ENCODE results near the gene SPAG8.

SPAG8 gene

GRCh38 chr9:35812025-35812602 is at the start of gene SPAG8:
TSS of gene SPAG8 (minus strand) at chr9:35812262. CDS start at chr9:35812147, 115 bp downstream.
- TF ChIP-seq, protein P1, sequence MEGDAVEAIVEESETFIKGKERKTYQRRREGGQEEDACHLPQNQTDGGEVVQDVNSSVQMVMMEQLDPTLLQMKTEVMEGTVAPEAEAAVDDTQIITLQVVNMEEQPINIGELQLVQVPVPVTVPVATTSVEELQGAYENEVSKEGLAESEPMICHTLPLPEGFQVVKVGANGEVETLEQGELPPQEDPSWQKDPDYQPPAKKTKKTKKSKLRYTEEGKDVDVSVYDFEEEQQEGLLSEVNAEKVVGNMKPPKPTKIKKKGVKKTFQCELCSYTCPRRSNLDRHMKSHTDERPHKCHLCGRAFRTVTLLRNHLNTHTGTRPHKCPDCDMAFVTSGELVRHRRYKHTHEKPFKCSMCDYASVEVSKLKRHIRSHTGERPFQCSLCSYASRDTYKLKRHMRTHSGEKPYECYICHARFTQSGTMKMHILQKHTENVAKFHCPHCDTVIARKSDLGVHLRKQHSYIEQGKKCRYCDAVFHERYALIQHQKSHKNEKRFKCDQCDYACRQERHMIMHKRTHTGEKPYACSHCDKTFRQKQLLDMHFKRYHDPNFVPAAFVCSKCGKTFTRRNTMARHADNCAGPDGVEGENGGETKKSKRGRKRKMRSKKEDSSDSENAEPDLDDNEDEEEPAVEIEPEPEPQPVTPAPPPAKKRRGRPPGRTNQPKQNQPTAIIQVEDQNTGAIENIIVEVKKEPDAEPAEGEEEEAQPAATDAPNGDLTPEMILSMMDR (IDR thresholded peaks at IDR 0.05) = no peak
- peaks cover 7% of the 10 kb centered on the region for H3K27me3 ChIP-seq
- H3K4me3 ChIP-seq (ENCODE audit: low read depth in 1 of 2, low read length in 1 of 2) = peak within 1 kb of the TSS; percentile 60 to 68
- H3K4me1 ChIP-seq (ENCODE audit: control insufficient read depth in 1 of 2, insufficient read depth in 1 of 2, low read depth in 1 of 2, low read length in 1 of 2) = peaks cover 28% of the 10 kb centered on the region in 2 experiments
- H3K36me3 ChIP-seq = no peaks in the 10 kb centered on the region
- H3K9me3 ChIP-seq = no peaks in the 10 kb centered on the region
- H3K27ac ChIP-seq = peak within 1 kb of the TSS; percentile 64

GRCh38 chr9:35861161-35861897 is 49.3 kb upstream of the SPAG8 start:
- no peak overlapping the region for H3K27ac ChIP-seq

GRCh38 chr9:35859990-35860339 is 47.9 kb upstream of the SPAG8 start:
- Histone ChIP-seq H3K4me3 (ENCODE audit: low read depth in 1 of 2, low read length in 1 of 2) (no peak overlapping the region), H3K27me3 (peaks cover 100% of the 10 kb centered on the region), H3K4me1 (ENCODE audit: control insufficient read depth in 1 of 2, insufficient read depth in 1 of 2, low read depth in 1 of 2, low read length in 1 of 2) (no peaks in the 10 kb centered on the region), H3K9me3 (no peaks in the 10 kb centered on the region), H3K27ac (no peak overlapping the region), H3K36me3 (no peaks in the 10 kb centered on the region)
- TF ChIP-seq, protein P1 (IDR thresholded peaks at IDR 0.05) = no peak

More at GRCh38 chr9:35861161-35861897, 49.3 kb upstream of the SPAG8 start:
- TF ChIP-seq, protein P1 (IDR thresholded peaks at IDR 0.05) = no peak
- Histone ChIP-seq H3K4me3 (ENCODE audit: low read depth in 1 of 2, low read length in 1 of 2) (no peak overlapping the region), H3K27me3 (peaks cover 100% of the 10 kb centered on the region), H3K36me3 (no peaks in the 10 kb centered on the region), H3K9me3 (no peaks in the 10 kb centered on the region), H3K4me1 (ENCODE audit: control insufficient read depth in 1 of 2, insufficient read depth in 1 of 2, low read depth in 1 of 2, low read length in 1 of 2) (no peaks in the 10 kb centered on the region)

- H3K27me3 ChIP-seq = peaks cover 100% of the 10 kb centered on the region
- no peaks in the 10 kb centered on the region for H3K9me3 ChIP-seq
- H3K4me3 ChIP-seq (ENCODE audit: low read depth in 1 of 2, low read length in 1 of 2) = no peak overlapping the region
- TF ChIP-seq, protein P1 (IDR thresholded peaks at IDR 0.05) = no peak
- no peaks in the 10 kb centered on the region for H3K36me3 ChIP-seq
- no peak overlapping the region for H3K27ac ChIP-seq
- no peaks in the 10 kb centered on the region for H3K4me1 ChIP-seq (ENCODE audit: control insufficient read depth in 1 of 2, insufficient read depth in 1 of 2, low read depth in 1 of 2, low read length in 1 of 2)
Measured at GRCh38 chr9:35859310-35859989, 47.4 kb upstream of the SPAG8 start.

DNA sequence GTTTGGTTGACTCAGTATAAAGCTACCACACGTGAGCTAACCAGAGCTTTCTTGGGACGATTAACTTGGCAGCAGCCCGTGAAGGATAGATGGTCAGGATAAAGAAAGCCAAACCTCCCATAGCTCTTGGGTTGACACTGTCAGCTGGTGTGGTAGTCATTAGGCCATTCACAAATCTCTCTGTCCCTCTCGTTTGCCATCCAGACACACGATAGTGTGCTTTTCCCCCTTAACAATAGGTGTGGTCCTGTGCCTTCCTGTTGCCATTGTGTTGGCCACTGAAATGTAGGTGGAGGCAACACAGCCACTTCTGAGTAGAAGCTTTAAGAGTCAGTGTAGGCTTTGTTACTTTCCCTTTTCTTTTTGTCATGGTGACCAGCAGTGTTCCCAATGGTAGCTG is 46.4 kb upstream of the SPAG8 start:
- peaks cover 100% of the 10 kb centered on the region for H3K27me3 ChIP-seq
- H3K27ac ChIP-seq = no peak overlapping the region
- TF ChIP-seq, protein P1 (IDR thresholded peaks at IDR 0.05) = no peak
- no peaks in the 10 kb centered on the region for H3K9me3 ChIP-seq
- no peak overlapping the region for H3K4me3 ChIP-seq (ENCODE audit: low read depth in 1 of 2, low read length in 1 of 2)
- no peaks in the 10 kb centered on the region for H3K4me1 ChIP-seq (ENCODE audit: control insufficient read depth in 1 of 2, insufficient read depth in 1 of 2, low read depth in 1 of 2, low read length in 1 of 2)
- no peaks in the 10 kb centered on the region for H3K36me3 ChIP-seq
